HepG2 (cell line): ENCODE measurements around the gene USP24. TPM values are rescaled to one million over a fixed set of nuclear protein-coding genes. Genes with fewer than 3 reads are reported as not detected.

ENCODE experiments used
- CENPT ChIP-seq: sonication (generic); formaldehyde crosslinking; IDR thresholded peaks from 2 replicates; pipeline ENCODE4 v1.8.0; 2022; ENCODE audit warnings: low read depth, mild to moderate bottlenecking, moderate library complexity, missing genetic modification reagents
- HNRNPLL ChIP-seq: fragments of 200-400 bp; formaldehyde crosslinking; IDR thresholded peaks from 2 replicates; pipeline ENCODE4 v1.6.1; 2017; ENCODE audit warnings: mild to moderate bottlenecking, low read depth, low read length; ENCODE audit not compliant: poor library complexity, severe bottlenecking
- MAZ ChIP-seq, 2 experiments: sonication (generic) in 1 of 2; formaldehyde crosslinking in 1 of 2; IDR thresholded peaks; 2 replicates each; pipeline versions ENCODE4 v1.5.0 to v1.6.1; 2012 to 2020; ENCODE audit warnings: low read depth in 2 of 2, mild to moderate bottlenecking in 2 of 2, borderline replicate concordance in 1 of 2, improper control_type of control experiment in 1 of 2, low read length in 1 of 2, missing genetic modification reagents in 1 of 2, moderate library complexity in 1 of 2
- MYC ChIP-seq: sonication (generic); formaldehyde crosslinking; IDR thresholded peaks from 2 replicates; pipeline ENCODE4 v1.9.0; 2021; ENCODE audit warnings: missing genetic modification reagents, borderline replicate concordance
- NCOR1 ChIP-seq: fragments of 200-600 bp; sonication (generic); IDR thresholded peaks from 2 replicates; pipeline ENCODE4 v1.7.0; 2017; ENCODE audit warnings: antibody characterized with exemption, low read length, borderline replicate concordance
- NFIC ChIP-seq: IDR thresholded peaks from 2 replicates; pipeline ENCODE4 v1.6.1; 2012; ENCODE audit warnings: mild to moderate bottlenecking, low read length, inconsistent platforms
- NR2F2 ChIP-seq: IDR thresholded peaks from 2 replicates; pipeline ENCODE4 v1.6.1; 2012; ENCODE audit warnings: low read depth, inconsistent platforms, borderline replicate concordance
- PAX8 ChIP-seq: sonication (generic); formaldehyde crosslinking; IDR thresholded peaks from 2 replicates; pipeline ENCODE4 v1.8.0; 2022; ENCODE audit warnings: mild to moderate bottlenecking, missing genetic modification reagents, borderline replicate concordance
- PCBP1 ChIP-seq: fragments of 200-400 bp; formaldehyde crosslinking; IDR thresholded peaks from 2 replicates; pipeline ENCODE4 v1.6.1; 2017; ENCODE audit warnings: mild to moderate bottlenecking, low read depth, low read length, borderline replicate concordance
- SOX5 ChIP-seq: IDR thresholded peaks from 2 replicates; pipeline ENCODE4 v1.6.1; 2016; ENCODE audit warnings: borderline replicate concordance
- SP2 ChIP-seq: sonication (generic); formaldehyde crosslinking; IDR thresholded peaks from 2 replicates; pipeline ENCODE4 v1.5.1; 2020; ENCODE audit warnings: mild to moderate bottlenecking, missing genetic modification reagents
- XBP1 ChIP-seq: sonication (generic); formaldehyde crosslinking; IDR thresholded peaks from 2 replicates; pipeline ENCODE4 v1.5.0; 2020; ENCODE audit warnings: missing genetic modification reagents
- ZFP41 ChIP-seq: sonication (generic); formaldehyde crosslinking; IDR thresholded peaks from 2 replicates; pipeline ENCODE4 v1.4.0; 2020; ENCODE audit warnings: mild to moderate bottlenecking, missing genetic modification reagents, borderline replicate concordance
- ZFP90 ChIP-seq: sonication (generic); formaldehyde crosslinking; IDR thresholded peaks from 2 replicates; pipeline ENCODE4 v1.8.0; 2022; ENCODE audit warnings: missing genetic modification reagents, mild to moderate bottlenecking, inconsistent platforms, borderline replicate concordance
- ZFY ChIP-seq: sonication (generic); formaldehyde crosslinking; IDR thresholded peaks from 2 replicates; pipeline ENCODE4 v1.4.0; 2020; ENCODE audit warnings: missing genetic modification reagents
- ZNF263 ChIP-seq: sonication (generic); formaldehyde crosslinking; IDR thresholded peaks from 2 replicates; pipeline ENCODE4 v1.4.0; 2020; ENCODE audit warnings: missing genetic modification reagents
- ZNF331 ChIP-seq: sonication (generic); formaldehyde crosslinking; IDR thresholded peaks from 2 replicates; pipeline ENCODE4 v1.4.0; 2020; ENCODE audit warnings: missing genetic modification reagents
- ZNF343 ChIP-seq: sonication (generic); formaldehyde crosslinking; IDR thresholded peaks from 2 replicates; pipeline ENCODE4 v1.4.0; 2020; ENCODE audit warnings: mild to moderate bottlenecking, missing genetic modification reagents
- ZNF451 ChIP-seq: sonication (generic); formaldehyde crosslinking; IDR thresholded peaks from 2 replicates; pipeline ENCODE4 v1.5.0; 2020; ENCODE audit warnings: mild to moderate bottlenecking, missing genetic modification reagents
- ZNF460 ChIP-seq: sonication (generic); formaldehyde crosslinking; IDR thresholded peaks from 2 replicates; pipeline ENCODE4 v1.5.1; 2020; ENCODE audit warnings: missing genetic modification reagents, mild to moderate bottlenecking, borderline replicate concordance
- ZNF549 ChIP-seq: sonication (generic); formaldehyde crosslinking; IDR thresholded peaks from 2 replicates; pipeline ENCODE4 v1.5.0; 2020; ENCODE audit warnings: missing genetic modification reagents
- ZNF614 ChIP-seq: IDR thresholded peaks from 2 replicates; pipeline ENCODE4 v1.6.1; 2018; ENCODE audit warnings: missing biosample characterization, missing genetic modification reagents, inconsistent platforms, borderline replicate concordance
- ZNF720 ChIP-seq: sonication (generic); formaldehyde crosslinking; IDR thresholded peaks from 2 replicates; pipeline ENCODE4 v1.4.0; 2020; ENCODE audit warnings: missing genetic modification reagents
- ZNF790 ChIP-seq: sonication (generic); formaldehyde crosslinking; IDR thresholded peaks from 2 replicates; pipeline ENCODE4 v1.8.0; 2022; ENCODE audit warnings: missing genetic modification reagents, mild to moderate bottlenecking, borderline replicate concordance
- polyA plus RNA-seq, 8 experiments: library from polyadenylated mRNA; depleted of rRNA in 3 of 8; stranded (reverse) in 7 of 8; unstranded in 1 of 8; fragments of >200 nt; fragmentation: Illumina TruSeq in 4 of 8; extraction: Trizol in 4 of 8; gene quantifications; 2 replicates each; pipeline versions ENCODE4 v1.2.1 to v1.2.3, GENCODE V29; 2011 to 2016; ENCODE audit warnings: low read depth in 4 of 8, missing spikeins in 1 of 8, mixed read lengths in 1 of 8; ENCODE audit not compliant: insufficient read depth in 1 of 8
- total RNA-seq, 5 experiments: library from RNA; depleted of rRNA; stranded (reverse); fragments of >200 nt; fragmentation: Illumina TruSeq; extraction: Trizol; gene quantifications; 2 replicates each; pipeline ENCODE4 v1.2.3, GENCODE V29; 2016; ENCODE audit warnings: low read depth in 1 of 5
- TF ChIP-seq, protein P1 (sequence below): IDR thresholded peaks from 2 replicates; pipeline ENCODE4 v1.6.1; 2016; ENCODE audit warnings: missing compliant biosample characterization, missing genetic modification reagents, borderline replicate concordance
- TF ChIP-seq, protein P2 (sequence below): sonication (generic); formaldehyde crosslinking; conservative IDR thresholded peaks from 2 replicates; pipeline ENCODE4 v1.8.0; 2022; ENCODE audit warnings: low read depth, missing genetic modification reagents
- TF ChIP-seq, protein P3 (sequence below): IDR thresholded peaks from 2 replicates; pipeline ENCODE4 v1.6.1; 2012; ENCODE audit warnings: inconsistent platforms
- TF ChIP-seq, protein P4 (sequence below): sonication (generic); formaldehyde crosslinking; IDR thresholded peaks from 2 replicates; pipeline ENCODE4 v1.4.0; 2020; ENCODE audit warnings: mild to moderate bottlenecking, missing genetic modification reagents

USP24 gene
- total and polyA plus RNA-seq, 2 of the 13 experiments (the other 11 are each of a cell fraction or from before 2014, with no cell fraction given): 18.8 to 47.6 TPM

DNA sequence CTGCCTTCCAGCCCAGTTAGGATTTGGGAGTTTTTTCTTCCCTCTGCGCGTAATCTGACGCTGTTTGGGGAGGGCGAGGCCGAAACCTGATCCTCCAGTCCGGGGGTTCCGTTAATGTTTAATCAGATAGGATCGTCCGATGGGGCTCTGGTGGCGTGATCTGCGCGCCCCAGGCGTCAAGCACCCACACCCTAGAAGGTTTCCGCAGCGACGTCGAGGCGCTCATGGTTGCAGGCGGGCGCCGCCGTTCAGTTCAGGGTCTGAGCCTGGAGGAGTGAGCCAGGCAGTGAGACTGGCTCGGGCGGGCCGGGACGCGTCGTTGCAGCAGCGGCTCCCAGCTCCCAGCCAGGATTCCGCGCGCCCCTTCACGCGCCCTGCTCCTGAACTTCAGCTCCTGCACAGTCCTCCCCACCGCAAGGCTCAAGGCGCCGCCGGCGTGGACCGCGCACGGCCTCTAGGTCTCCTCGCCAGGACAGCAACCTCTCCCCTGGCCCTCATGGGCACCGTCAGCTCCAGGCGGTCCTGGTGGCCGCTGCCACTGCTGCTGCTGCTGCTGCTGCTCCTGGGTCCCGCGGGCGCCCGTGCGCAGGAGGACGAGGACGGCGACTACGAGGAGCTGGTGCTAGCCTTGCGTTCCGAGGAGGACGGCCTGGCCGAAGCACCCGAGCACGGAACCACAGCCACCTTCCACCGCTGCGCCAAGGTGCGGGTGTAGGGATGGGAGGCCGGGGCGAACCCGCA lies 175.7 kb downstream of the USP24 start, which contains the start of gene PCSK9 (continued):
- TF ChIP-seq, protein P1, sequence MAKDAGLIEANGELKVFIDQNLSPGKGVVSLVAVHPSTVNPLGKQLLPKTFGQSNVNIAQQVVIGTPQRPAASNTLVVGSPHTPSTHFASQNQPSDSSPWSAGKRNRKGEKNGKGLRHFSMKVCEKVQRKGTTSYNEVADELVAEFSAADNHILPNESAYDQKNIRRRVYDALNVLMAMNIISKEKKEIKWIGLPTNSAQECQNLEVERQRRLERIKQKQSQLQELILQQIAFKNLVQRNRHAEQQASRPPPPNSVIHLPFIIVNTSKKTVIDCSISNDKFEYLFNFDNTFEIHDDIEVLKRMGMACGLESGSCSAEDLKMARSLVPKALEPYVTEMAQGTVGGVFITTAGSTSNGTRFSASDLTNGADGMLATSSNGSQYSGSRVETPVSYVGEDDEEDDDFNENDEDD (CRISPR knock-in tag): peak; percentile 78; the same call in 1 of the 2 replicates
- TF ChIP-seq ZNF614 (CRISPR knock-in tag) (peak; percentile 80; the same call in 1 of the 2 replicates), CENPT (CRISPR knock-in tag) (peak; percentile 88), ZNF790 (CRISPR knock-in tag) (peak; percentile 80; the same call in 1 of the 2 replicates), ZFP41 (CRISPR knock-in tag) (peak; percentile 76; the same call in 1 of the 2 replicates), HNRNPLL (peak; percentile 97), ZNF549 (CRISPR knock-in tag) (no peak), ZNF460 (no peak), PAX8 (peak; percentile 90; the same call in 1 of the 2 replicates), NFIC (no peak), ZNF451 (CRISPR knock-in tag) (peak; percentile 85; the same call in 1 of the 2 replicates), ZNF331 (CRISPR knock-in tag) (peak; percentile 95), NCOR1 (no peak), ZFY (CRISPR knock-in tag) (peak; percentile 62), SP2 (CRISPR knock-in tag) (peak; percentile 34; the same call in 1 of the 2 replicates), ZNF720 (CRISPR knock-in tag) (no peak), NR2F2 (no peak), SOX5 (peak; percentile 58), ZFP90 (CRISPR knock-in tag) (no peak; the same call in 1 of the 2 replicates), XBP1 (CRISPR knock-in tag) (no peak), ZNF343 (no peak; the same call in 1 of the 2 replicates), ZNF263 (CRISPR knock-in tag) (peak; percentile 92), MYC (CRISPR knock-in tag) (peak; percentile 90), MAZ (IDR thresholded peaks at IDR 0.05; ENCODE audit: borderline replicate concordance, low read depth, low read length) (peak; percentile 12; the same call in 1 of the 2 replicates), MAZ (CRISPR knock-in tag; IDR thresholded peaks at IDR 0.05; ENCODE audit: low read depth) (peak; percentile 66), PCBP1 (no peak)
- TF ChIP-seq, protein P2, sequence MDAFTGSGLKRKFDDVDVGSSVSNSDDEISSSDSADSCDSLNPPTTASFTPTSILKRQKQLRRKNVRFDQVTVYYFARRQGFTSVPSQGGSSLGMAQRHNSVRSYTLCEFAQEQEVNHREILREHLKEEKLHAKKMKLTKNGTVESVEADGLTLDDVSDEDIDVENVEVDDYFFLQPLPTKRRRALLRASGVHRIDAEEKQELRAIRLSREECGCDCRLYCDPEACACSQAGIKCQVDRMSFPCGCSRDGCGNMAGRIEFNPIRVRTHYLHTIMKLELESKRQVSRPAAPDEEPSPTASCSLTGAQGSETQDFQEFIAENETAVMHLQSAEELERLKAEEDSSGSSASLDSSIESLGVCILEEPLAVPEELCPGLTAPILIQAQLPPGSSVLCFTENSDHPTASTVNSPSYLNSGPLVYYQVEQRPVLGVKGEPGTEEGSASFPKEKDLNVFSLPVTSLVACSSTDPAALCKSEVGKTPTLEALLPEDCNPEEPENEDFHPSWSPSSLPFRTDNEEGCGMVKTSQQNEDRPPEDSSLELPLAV (CRISPR knock-in tag): no peak
- TF ChIP-seq, protein P3, sequence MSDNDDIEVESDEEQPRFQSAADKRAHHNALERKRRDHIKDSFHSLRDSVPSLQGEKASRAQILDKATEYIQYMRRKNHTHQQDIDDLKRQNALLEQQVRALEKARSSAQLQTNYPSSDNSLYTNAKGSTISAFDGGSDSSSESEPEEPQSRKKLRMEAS: peak; percentile 69
- TF ChIP-seq, protein P4, sequence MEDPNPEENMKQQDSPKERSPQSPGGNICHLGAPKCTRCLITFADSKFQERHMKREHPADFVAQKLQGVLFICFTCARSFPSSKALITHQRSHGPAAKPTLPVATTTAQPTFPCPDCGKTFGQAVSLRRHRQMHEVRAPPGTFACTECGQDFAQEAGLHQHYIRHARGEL (CRISPR knock-in tag): peak; percentile 29; the same call in 1 of the 2 replicates
